SK-N-SH (cell line): ENCODE results near the gene GDNF.

Experiments used
- NRF1 ChIP-seq: IDR thresholded peaks from 2 replicates; pipeline ENCODE4 v1.6.1; 2012; ENCODE audit warnings: low read depth, mild to moderate bottlenecking, low read length
- POLR2AphosphoS5 ChIP-seq: IDR thresholded peaks from 2 replicates; pipeline ENCODE4 v1.6.1; 2012; ENCODE audit warnings: low read depth, low read length
- RXRA ChIP-seq: IDR thresholded peaks from 2 replicates; pipeline ENCODE4 v1.4.0; 2012; ENCODE audit warnings: low read depth, mild to moderate bottlenecking, borderline replicate concordance
- SIN3A ChIP-seq: IDR thresholded peaks from 2 replicates; pipeline ENCODE4 v1.6.1; 2012; ENCODE audit warnings: low read depth, mild to moderate bottlenecking, low read length, moderate library complexity, borderline replicate concordance
- TAF1 ChIP-seq: IDR thresholded peaks from 2 replicates; pipeline ENCODE4 v1.6.1; 2012; ENCODE audit warnings: low read depth, mild to moderate bottlenecking, low read length, moderate library complexity, borderline replicate concordance
- TF ChIP-seq, protein P1 (sequence below): fragments of 200-600 bp; sonication (generic); IDR thresholded peaks from 2 replicates; pipeline ENCODE4 v1.6.1; 2017; ENCODE audit warnings: antibody characterized with exemption, mild to moderate bottlenecking, moderate library complexity
- TF ChIP-seq, protein P2 (sequence below): IDR thresholded peaks from 2 replicates; pipeline ENCODE4; 2012
- TF ChIP-seq, protein P3 (sequence below): IDR thresholded peaks from 2 replicates; pipeline ENCODE4 v1.6.1; 2012; ENCODE audit warnings: mild to moderate bottlenecking, low read depth, low read length, moderate library complexity

DNA sequence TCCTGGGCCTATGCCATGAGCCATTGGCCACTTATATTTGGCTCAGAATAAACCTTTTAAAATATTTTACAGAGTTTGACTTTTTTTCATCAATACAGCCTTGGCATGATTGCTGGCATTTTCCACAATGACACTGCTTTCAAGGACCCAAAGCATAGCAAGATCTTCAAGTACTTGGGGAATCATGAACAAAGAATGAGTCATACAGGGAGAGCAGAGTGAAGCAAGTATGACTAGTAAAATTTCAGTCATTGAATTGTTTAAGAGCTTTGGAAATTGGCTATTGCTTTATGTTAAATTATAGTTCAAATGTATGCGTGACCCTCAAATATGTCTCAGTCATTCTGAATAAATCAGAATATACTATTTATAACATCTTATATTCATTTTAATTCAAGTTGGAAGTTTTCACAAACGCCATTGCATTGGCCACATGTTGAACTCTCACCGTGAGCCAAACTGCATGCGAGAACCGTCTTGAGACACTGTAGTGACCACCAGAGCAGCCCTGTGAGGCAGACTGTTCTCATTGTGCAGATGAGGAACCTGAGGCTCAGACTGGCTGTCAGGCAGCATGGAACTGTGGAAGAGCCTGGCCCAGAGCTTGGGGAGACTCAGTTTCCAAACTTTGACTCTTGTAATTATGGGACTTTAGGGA, 52.9 kb downstream of the GDNF start:
- TF ChIP-seq, protein P1, sequence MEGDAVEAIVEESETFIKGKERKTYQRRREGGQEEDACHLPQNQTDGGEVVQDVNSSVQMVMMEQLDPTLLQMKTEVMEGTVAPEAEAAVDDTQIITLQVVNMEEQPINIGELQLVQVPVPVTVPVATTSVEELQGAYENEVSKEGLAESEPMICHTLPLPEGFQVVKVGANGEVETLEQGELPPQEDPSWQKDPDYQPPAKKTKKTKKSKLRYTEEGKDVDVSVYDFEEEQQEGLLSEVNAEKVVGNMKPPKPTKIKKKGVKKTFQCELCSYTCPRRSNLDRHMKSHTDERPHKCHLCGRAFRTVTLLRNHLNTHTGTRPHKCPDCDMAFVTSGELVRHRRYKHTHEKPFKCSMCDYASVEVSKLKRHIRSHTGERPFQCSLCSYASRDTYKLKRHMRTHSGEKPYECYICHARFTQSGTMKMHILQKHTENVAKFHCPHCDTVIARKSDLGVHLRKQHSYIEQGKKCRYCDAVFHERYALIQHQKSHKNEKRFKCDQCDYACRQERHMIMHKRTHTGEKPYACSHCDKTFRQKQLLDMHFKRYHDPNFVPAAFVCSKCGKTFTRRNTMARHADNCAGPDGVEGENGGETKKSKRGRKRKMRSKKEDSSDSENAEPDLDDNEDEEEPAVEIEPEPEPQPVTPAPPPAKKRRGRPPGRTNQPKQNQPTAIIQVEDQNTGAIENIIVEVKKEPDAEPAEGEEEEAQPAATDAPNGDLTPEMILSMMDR = no peak
- TF ChIP-seq RXRA (no peak), POLR2AphosphoS5 (no peak), SIN3A (no peak), NRF1 (no peak), TAF1 (no peak)
- TF ChIP-seq, protein P2, sequence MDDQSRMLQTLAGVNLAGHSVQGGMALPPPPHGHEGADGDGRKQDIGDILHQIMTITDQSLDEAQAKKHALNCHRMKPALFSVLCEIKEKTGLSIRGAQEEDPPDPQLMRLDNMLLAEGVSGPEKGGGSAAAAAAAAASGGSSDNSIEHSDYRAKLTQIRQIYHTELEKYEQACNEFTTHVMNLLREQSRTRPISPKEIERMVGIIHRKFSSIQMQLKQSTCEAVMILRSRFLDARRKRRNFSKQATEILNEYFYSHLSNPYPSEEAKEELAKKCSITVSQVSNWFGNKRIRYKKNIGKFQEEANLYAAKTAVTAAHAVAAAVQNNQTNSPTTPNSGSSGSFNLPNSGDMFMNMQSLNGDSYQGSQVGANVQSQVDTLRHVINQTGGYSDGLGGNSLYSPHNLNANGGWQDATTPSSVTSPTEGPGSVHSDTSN = peak; percentile 10; the same call in 1 of the 2 replicates
- TF ChIP-seq, protein P3, sequence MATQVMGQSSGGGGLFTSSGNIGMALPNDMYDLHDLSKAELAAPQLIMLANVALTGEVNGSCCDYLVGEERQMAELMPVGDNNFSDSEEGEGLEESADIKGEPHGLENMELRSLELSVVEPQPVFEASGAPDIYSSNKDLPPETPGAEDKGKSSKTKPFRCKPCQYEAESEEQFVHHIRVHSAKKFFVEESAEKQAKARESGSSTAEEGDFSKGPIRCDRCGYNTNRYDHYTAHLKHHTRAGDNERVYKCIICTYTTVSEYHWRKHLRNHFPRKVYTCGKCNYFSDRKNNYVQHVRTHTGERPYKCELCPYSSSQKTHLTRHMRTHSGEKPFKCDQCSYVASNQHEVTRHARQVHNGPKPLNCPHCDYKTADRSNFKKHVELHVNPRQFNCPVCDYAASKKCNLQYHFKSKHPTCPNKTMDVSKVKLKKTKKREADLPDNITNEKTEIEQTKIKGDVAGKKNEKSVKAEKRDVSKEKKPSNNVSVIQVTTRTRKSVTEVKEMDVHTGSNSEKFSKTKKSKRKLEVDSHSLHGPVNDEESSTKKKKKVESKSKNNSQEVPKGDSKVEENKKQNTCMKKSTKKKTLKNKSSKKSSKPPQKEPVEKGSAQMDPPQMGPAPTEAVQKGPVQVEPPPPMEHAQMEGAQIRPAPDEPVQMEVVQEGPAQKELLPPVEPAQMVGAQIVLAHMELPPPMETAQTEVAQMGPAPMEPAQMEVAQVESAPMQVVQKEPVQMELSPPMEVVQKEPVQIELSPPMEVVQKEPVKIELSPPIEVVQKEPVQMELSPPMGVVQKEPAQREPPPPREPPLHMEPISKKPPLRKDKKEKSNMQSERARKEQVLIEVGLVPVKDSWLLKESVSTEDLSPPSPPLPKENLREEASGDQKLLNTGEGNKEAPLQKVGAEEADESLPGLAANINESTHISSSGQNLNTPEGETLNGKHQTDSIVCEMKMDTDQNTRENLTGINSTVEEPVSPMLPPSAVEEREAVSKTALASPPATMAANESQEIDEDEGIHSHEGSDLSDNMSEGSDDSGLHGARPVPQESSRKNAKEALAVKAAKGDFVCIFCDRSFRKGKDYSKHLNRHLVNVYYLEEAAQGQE = no peak
